GM12892 (cell line): ENCODE results near the gene KIF25.

Source experiments
- DNase-seq: peaks from one replicate; pipeline ENCODE4 v3.0.0; 2011; ENCODE audit not compliant: insufficient read length
- FAIRE-seq: peaks from 2 replicates; lab custom pipeline; 2011; peaks lifted over from hg19 to GRCh38; lab: Jason Lieb, UNC
- POLR2A ChIP-seq: IDR thresholded peaks from 2 replicates; pipeline ENCODE4 v1.6.1; 2011; ENCODE audit warnings: low read depth, low read length, control low read depth
- POLR2AphosphoS5 ChIP-seq: IDR thresholded peaks from 2 replicates; pipeline ENCODE4 v1.6.1; 2011; ENCODE audit warnings: low read depth, low read length, control low read depth
- TAF1 ChIP-seq: IDR thresholded peaks from 2 replicates; pipeline ENCODE4 v1.6.1; 2011; ENCODE audit warnings: low read depth, mild to moderate bottlenecking, control low read depth, low read length, borderline replicate concordance

The KIF25 gene

GRCh38 chr6:168022488-168023321 lies 25.2 kb downstream of the KIF25 start:
- TF ChIP-seq POLR2A (no peak), POLR2AphosphoS5 (no peak), TAF1 (no peak)
- FAIRE-seq (no peak), DNase-seq (no peak)

GRCh38 chr6:168024951-168025510 lies 27.6 kb downstream of the KIF25 start:
- TF ChIP-seq TAF1: no peak
- no peak for TF ChIP-seq POLR2A
- no peak for TF ChIP-seq POLR2AphosphoS5
- FAIRE-seq (no peak), DNase-seq (no peak)

GRCh38 chr6:168025831-168026710 lies 28.6 kb downstream of the KIF25 start:
- DNase-seq: no peak
- TF ChIP-seq TAF1 (no peak), POLR2AphosphoS5 (no peak), POLR2A (no peak)
- no peak for FAIRE-seq

GRCh38 chr6:168026925-168027324 lies 29.5 kb downstream of the KIF25 start:
- FAIRE-seq (no peak), DNase-seq (no peak)
- TF ChIP-seq TAF1: no peak
- no peak for TF ChIP-seq POLR2AphosphoS5
- TF ChIP-seq POLR2A: no peak

GRCh38 chr6:168027521-168027920 lies 30.1 kb downstream of the KIF25 start:
- DNase-seq (no peak), FAIRE-seq (no peak)
- TF ChIP-seq POLR2AphosphoS5: no peak
- no peak for TF ChIP-seq TAF1
- TF ChIP-seq POLR2A: no peak

GRCh38 chr6:168028181-168028580 lies 30.7 kb downstream of the KIF25 start:
- TF ChIP-seq POLR2A (no peak), TAF1 (no peak), POLR2AphosphoS5 (no peak)
- FAIRE-seq (no peak), DNase-seq (no peak)

- no peak for DNase-seq
- TF ChIP-seq TAF1: no peak
- TF ChIP-seq POLR2A: no peak
- no peak for TF ChIP-seq POLR2AphosphoS5
- FAIRE-seq: no peak
Observed at GRCh38 chr6:168029459-168030217, 32.2 kb downstream of the KIF25 start.

GRCh38 chr6:168030218-168030746 lies 32.8 kb downstream of the KIF25 start:
- DNase-seq (no peak), FAIRE-seq (no peak)
- TF ChIP-seq POLR2AphosphoS5 (no peak), TAF1 (no peak), POLR2A (no peak)

- TF ChIP-seq TAF1 (no peak), POLR2AphosphoS5 (no peak)
- no peak for DNase-seq
- FAIRE-seq: no peak
Observed at GRCh38 chr6:168030908-168031307, 33.4 kb downstream of the KIF25 start.

GRCh38 chr6:168031411-168031971 lies 34.0 kb downstream of the KIF25 start:
- DNase-seq: no peak
- no peak for TF ChIP-seq POLR2A
- TF ChIP-seq POLR2AphosphoS5: no peak
- no peak for TF ChIP-seq TAF1
- no peak for FAIRE-seq
